Muscle of back (tissue), 13 donors: ENCODE data around the gene ELK1. TPM values are rescaled to one million over a fixed set of nuclear protein-coding genes. Genes with fewer than 3 reads are reported as not detected.
"Not testable (repeated sequence)": the region's sequence is repeated elsewhere in the genome, so short reads cannot be mapped to it uniquely, and the experiment has no call there.

Experiments
- DNase-seq, 3 donors: peaks; one replicate each; pipeline versions ENCODE4 v3.0.0 to v3.0.0-alpha.2; 2013
- long read RNA-seq, 9 donors: transcript quantifications; one replicate each; lab custom pipeline, GENCODE V29; 2026
- polyA plus RNA-seq, 10 donors: library from polyadenylated mRNA; unstranded; fragments of 120-200 nt; gene quantifications; one replicate each; pipeline ENCODE4 v1.2.1, GENCODE V29; 2013; ENCODE audit not compliant: insufficient read length in 10 of 10

The ELK1 gene
- polyA plus RNA-seq = 10 to 100 TPM; 20.9 to 27.8 (median 24.0) TPM
- long read RNA-seq, donor 1, partial matches to known transcripts = 0 of 3 reads
- long read RNA-seq, donor 1, other reads (novel, unspliced or antisense) = 0 of 3 reads
- long read RNA-seq, donor 2, partial matches to known transcripts = 0 of 3 reads
- long read RNA-seq, donor 2, other reads (novel, unspliced or antisense) = 0 of 3 reads
- long read RNA-seq, donor 3 = 0 reads
- long read RNA-seq, donor 4, partial matches to known transcripts = 0 of 2 reads
- long read RNA-seq, donor 4, other reads (novel, unspliced or antisense) = 0 of 2 reads
- long read RNA-seq, donor 5, partial matches to known transcripts = 6 of 7 reads
- long read RNA-seq, donor 5, other reads (novel, unspliced or antisense) = 0 of 7 reads
- long read RNA-seq, donor 6, partial matches to known transcripts = 0 of 4 reads
- long read RNA-seq, donor 6, other reads (novel, unspliced or antisense) = 0 of 4 reads
- long read RNA-seq, donor 7, partial matches to known transcripts = 0 of 2 reads
- long read RNA-seq, donor 7, other reads (novel, unspliced or antisense) = 0 of 2 reads
- long read RNA-seq, donor 8 = 0 reads
- long read RNA-seq, donor 9 = 0 reads

- peak; percentile 95 to 98 (median 98) for DNase-seq
These were observed at the start of gene ELK1 for GRCh38 chrX:47650164-47651042. ELK1 (minus strand) TSS chrX:47650563; CDS start chrX:47641441, 9,122 bp downstream.

- DNase-seq = no peak
These were observed 46.8 kb upstream of the ELK1 start for GRCh38 chrX:47697181-47697580.

- DNase-seq = no peak
These were observed 39.8 kb upstream of the ELK1 start for GRCh38 chrX:47690175-47690574.

- no peak for DNase-seq
These were observed 36.9 kb upstream of the ELK1 start for GRCh38 chrX:47687263-47687662.

- no peak for DNase-seq
These were observed 33.5 kb upstream of the ELK1 start for GRCh38 chrX:47683829-47684205.

- DNase-seq = no peak
These were observed 32.9 kb upstream of the ELK1 start for GRCh38 chrX:47683184-47683828.

GRCh38 chrX:47675959-47676859 is 25.8 kb upstream of the ELK1 start:
- DNase-seq = not testable (repeated sequence)

GRCh38 chrX:47674776-47675175 is 24.4 kb upstream of the ELK1 start:
- DNase-seq = no peak

GRCh38 chrX:47665797-47666196 is 15.4 kb upstream of the ELK1 start:
- not testable (repeated sequence) for DNase-seq

GRCh38 chrX:47664737-47665136 is 14.4 kb upstream of the ELK1 start:
- DNase-seq = no peak

GRCh38 chrX:47662144-47662657 is 11.8 kb upstream of the ELK1 start:
- DNase-seq = peak in 1 of 3 donors; percentile 87

GRCh38 chrX:47661539-47661938 is 11.2 kb upstream of the ELK1 start:
- DNase-seq = no peak

- no peak for DNase-seq
These were observed 9.0 kb upstream of the ELK1 start for GRCh38 chrX:47659421-47659726.

GRCh38 chrX:47658684-47659420 is 8.5 kb upstream of the ELK1 start, which contains the start of gene UXT:
UXT (minus strand) TSS chrX:47659180; CDS start chrX:47658927, 253 bp downstream.
- peak; percentile 88 to 95 (median 92) for DNase-seq

- DNase-seq = no peak
These were observed 7.9 kb upstream of the ELK1 start for GRCh38 chrX:47658301-47658683.

- no peak for DNase-seq
These were observed 911 bp upstream of the ELK1 start for GRCh38 chrX:47651043-47651905.

GRCh38 chrX:47649781-47650163 is 591 bp downstream of the ELK1 start:
- no peak for DNase-seq

GRCh38 chrX:47649271-47649670 is 1.1 kb downstream of the ELK1 start:
- DNase-seq = no peak

- DNase-seq = no peak
These were observed 2.0 kb downstream of the ELK1 start for GRCh38 chrX:47648376-47648775.
